ENCODE data around the gene NT5DC1.

NT5DC1 gene

GRCh38 chr6:116144605-116145004 lies 44.0 kb downstream of the NT5DC1 start:
- Histone ChIP-seq H3K9ac (ENCODE audit: low read depth, low read length) (no peak overlapping the region), H3K4me3 (ENCODE audit: low read length) (no peak overlapping the region), H3K36me3 (ENCODE audit: insufficient read depth, low read depth, low read length) (no peaks in the 10 kb centered on the region), H3K4me1 (ENCODE audit: insufficient read depth, low read length) (peaks cover 4% of the 10 kb centered on the region; the same call in 1 of the 2 replicates), H3K9me3 (ENCODE audit: insufficient read depth, low read depth, low read length) (no peaks in the 10 kb centered on the region), H3K27ac (ENCODE audit: low read length) (no peak overlapping the region), H3K27me3 (ENCODE audit: insufficient read depth, low read length) (no peaks in the 10 kb centered on the region)

GRCh38 chr6:116145803-116146675 lies 45.4 kb downstream of the NT5DC1 start:
- Histone ChIP-seq H3K9ac (ENCODE audit: low read depth, low read length) (no peak overlapping the region), H3K9me3 (ENCODE audit: insufficient read depth, low read depth, low read length) (no peaks in the 10 kb centered on the region), H3K4me3 (ENCODE audit: low read length) (no peak overlapping the region), H3K27me3 (ENCODE audit: insufficient read depth, low read length) (no peaks in the 10 kb centered on the region), H3K27ac (ENCODE audit: low read length) (no peak overlapping the region), H3K36me3 (ENCODE audit: insufficient read depth, low read depth, low read length) (no peaks in the 10 kb centered on the region), H3K4me1 (ENCODE audit: insufficient read depth, low read length) (peaks cover 4% of the 10 kb centered on the region)

GRCh38 chr6:116152620-116153019 lies 52.0 kb downstream of the NT5DC1 start:
- no peaks in the 10 kb centered on the region for H3K36me3 ChIP-seq (ENCODE audit: insufficient read depth, low read depth, low read length)
- no peaks in the 10 kb centered on the region for H3K9me3 ChIP-seq (ENCODE audit: insufficient read depth, low read depth, low read length)
- peaks cover 8% of the 10 kb centered on the region for H3K4me1 ChIP-seq (ENCODE audit: insufficient read depth, low read length)
- no peak overlapping the region for H3K4me3 ChIP-seq (ENCODE audit: low read length)
- H3K27ac ChIP-seq (ENCODE audit: low read length) = no peak overlapping the region
- no peaks in the 10 kb centered on the region for H3K27me3 ChIP-seq (ENCODE audit: insufficient read depth, low read length)
- H3K9ac ChIP-seq (ENCODE audit: low read depth, low read length) = no peak overlapping the region

- Histone ChIP-seq H3K4me3 (ENCODE audit: low read length) (no peak overlapping the region), H3K9ac (ENCODE audit: low read depth, low read length) (no peak overlapping the region), H3K4me1 (ENCODE audit: insufficient read depth, low read length) (peaks cover 14% of the 10 kb centered on the region), H3K9me3 (ENCODE audit: insufficient read depth, low read depth, low read length) (no peaks in the 10 kb centered on the region), H3K27ac (ENCODE audit: low read length) (no peak overlapping the region), H3K27me3 (ENCODE audit: insufficient read depth, low read length) (no peaks in the 10 kb centered on the region), H3K36me3 (ENCODE audit: insufficient read depth, low read depth, low read length) (no peaks in the 10 kb centered on the region)
Measured at GRCh38 chr6:116154887-116155286, 54.2 kb downstream of the NT5DC1 start.

- Histone ChIP-seq H3K27me3 (ENCODE audit: insufficient read depth, low read length) (no peaks in the 10 kb centered on the region), H3K36me3 (ENCODE audit: insufficient read depth, low read depth, low read length) (no peaks in the 10 kb centered on the region), H3K9me3 (ENCODE audit: insufficient read depth, low read depth, low read length) (no peaks in the 10 kb centered on the region), H3K4me1 (ENCODE audit: insufficient read depth, low read length) (peaks cover 13% of the 10 kb centered on the region; the same call in 1 of the 2 replicates), H3K27ac (ENCODE audit: low read length) (no peak overlapping the region), H3K4me3 (ENCODE audit: low read length) (no peak overlapping the region), H3K9ac (ENCODE audit: low read depth, low read length) (no peak overlapping the region)
Measured at GRCh38 chr6:116156405-116157326, 56.0 kb downstream of the NT5DC1 start.

GRCh38 chr6:116157391-116157790 lies 56.7 kb downstream of the NT5DC1 start:
- no peaks in the 10 kb centered on the region for H3K27me3 ChIP-seq (ENCODE audit: insufficient read depth, low read length)
- no peaks in the 10 kb centered on the region for H3K36me3 ChIP-seq (ENCODE audit: insufficient read depth, low read depth, low read length)
- H3K9me3 ChIP-seq (ENCODE audit: insufficient read depth, low read depth, low read length) = no peaks in the 10 kb centered on the region
- H3K27ac ChIP-seq (ENCODE audit: low read length) = no peak overlapping the region
- H3K9ac ChIP-seq (ENCODE audit: low read depth, low read length) = no peak overlapping the region
- no peak overlapping the region for H3K4me3 ChIP-seq (ENCODE audit: low read length)
- H3K4me1 ChIP-seq (ENCODE audit: insufficient read depth, low read length) = peaks cover 6% of the 10 kb centered on the region; the same call in 1 of the 2 replicates

GRCh38 chr6:116158641-116159040 lies 58.0 kb downstream of the NT5DC1 start:
- H3K9me3 ChIP-seq (ENCODE audit: insufficient read depth, low read depth, low read length) = no peaks in the 10 kb centered on the region
- no peaks in the 10 kb centered on the region for H3K27me3 ChIP-seq (ENCODE audit: insufficient read depth, low read length)
- H3K36me3 ChIP-seq (ENCODE audit: insufficient read depth, low read depth, low read length) = no peaks in the 10 kb centered on the region
- peaks cover 6% of the 10 kb centered on the region; the same call in 1 of the 2 replicates for H3K4me1 ChIP-seq (ENCODE audit: insufficient read depth, low read length)
- no peak overlapping the region for H3K9ac ChIP-seq (ENCODE audit: low read depth, low read length)
- no peak overlapping the region for H3K27ac ChIP-seq (ENCODE audit: low read length)
- H3K4me3 ChIP-seq (ENCODE audit: low read length) = no peak overlapping the region

- H3K4me3 ChIP-seq (ENCODE audit: low read length) = no peak overlapping the region
- no peaks in the 10 kb centered on the region for H3K36me3 ChIP-seq (ENCODE audit: insufficient read depth, low read depth, low read length)
- no peak overlapping the region for H3K9ac ChIP-seq (ENCODE audit: low read depth, low read length)
- H3K27me3 ChIP-seq (ENCODE audit: insufficient read depth, low read length) = no peaks in the 10 kb centered on the region
- no peaks in the 10 kb centered on the region for H3K9me3 ChIP-seq (ENCODE audit: insufficient read depth, low read depth, low read length)
- H3K27ac ChIP-seq (ENCODE audit: low read length) = no peak overlapping the region
- peaks cover 6% of the 10 kb centered on the region; the same call in 1 of the 2 replicates for H3K4me1 ChIP-seq (ENCODE audit: insufficient read depth, low read length)
Measured at GRCh38 chr6:116159782-116160524, 59.3 kb downstream of the NT5DC1 start.

GRCh38 chr6:116165596-116165995 lies 64.9 kb downstream of the NT5DC1 start:
- Histone ChIP-seq H3K27ac (ENCODE audit: low read length) (no peak overlapping the region), H3K27me3 (ENCODE audit: insufficient read depth, low read length) (no peaks in the 10 kb centered on the region), H3K36me3 (ENCODE audit: insufficient read depth, low read depth, low read length) (no peaks in the 10 kb centered on the region), H3K4me1 (ENCODE audit: insufficient read depth, low read length) (no peaks in the 10 kb centered on the region), H3K4me3 (ENCODE audit: low read length) (no peak overlapping the region), H3K9ac (ENCODE audit: low read depth, low read length) (no peak overlapping the region), H3K9me3 (ENCODE audit: insufficient read depth, low read depth, low read length) (no peaks in the 10 kb centered on the region)

GRCh38 chr6:116166369-116166768 lies 65.7 kb downstream of the NT5DC1 start:
- H3K27me3 ChIP-seq (ENCODE audit: insufficient read depth, low read length) = no peaks in the 10 kb centered on the region
- no peaks in the 10 kb centered on the region for H3K4me1 ChIP-seq (ENCODE audit: insufficient read depth, low read length)
- no peak overlapping the region for H3K4me3 ChIP-seq (ENCODE audit: low read length)
- H3K27ac ChIP-seq (ENCODE audit: low read length) = no peak overlapping the region
- H3K9me3 ChIP-seq (ENCODE audit: insufficient read depth, low read depth, low read length) = no peaks in the 10 kb centered on the region
- H3K9ac ChIP-seq (ENCODE audit: low read depth, low read length) = no peak overlapping the region
- H3K36me3 ChIP-seq (ENCODE audit: insufficient read depth, low read depth, low read length) = no peaks in the 10 kb centered on the region

GRCh38 chr6:116168148-116168547 lies 67.5 kb downstream of the NT5DC1 start:
- Histone ChIP-seq H3K4me1 (ENCODE audit: insufficient read depth, low read length) (no peaks in the 10 kb centered on the region), H3K9me3 (ENCODE audit: insufficient read depth, low read depth, low read length) (no peaks in the 10 kb centered on the region), H3K4me3 (ENCODE audit: low read length) (no peak overlapping the region), H3K27ac (ENCODE audit: low read length) (no peak overlapping the region), H3K36me3 (ENCODE audit: insufficient read depth, low read depth, low read length) (no peaks in the 10 kb centered on the region), H3K9ac (ENCODE audit: low read depth, low read length) (no peak overlapping the region), H3K27me3 (ENCODE audit: insufficient read depth, low read length) (no peaks in the 10 kb centered on the region)
